K562 (cell line): ENCODE measurements around the gene DCAF8. TPM values are rescaled to one million over a fixed set of nuclear protein-coding genes. Genes with fewer than 3 reads are reported as not detected.

Experiments used
- ATAC-seq: fragments of 200-7000 bp; cut with Tn5 transposase; 3 replicates; pipeline ENCODE4 v1.9.1; 2020; ENCODE audit warnings: moderate library complexity
- BruUV-seq: library from RNA; stranded (reverse); fragments of 400-500 nt; replicated peaks from 2 replicates; lab custom pipeline; 2021; lab: Mats Ljungman, UMichigan
- CTCF ChIA-PET: fragments of 300-600 bp; formaldehyde crosslinking; extraction: SDS; loops from one replicate; lab custom pipeline; 2021; ENCODE audit warnings: low intra/inter-chr PET ratio; lab: Yijun Ruan, JAX
- POLR2A ChIA-PET: fragments of 300-600, 350-650 bp; sonication (Branson Sonifier 250); formaldehyde crosslinking; extraction: SDS; loops from one replicate; lab custom pipeline; 2021; ENCODE audit warnings: antibody characterized with exemption, inconsistent platforms; lab: Yijun Ruan, JAX
- DNase-seq, 4 experiments: peaks; one replicate each; pipeline versions ENCODE4 v3.0.0 to v3.0.0-alpha.2; 2011 to 2018; ENCODE audit warnings: low spot score in 3 of 4, mixed read lengths in 3 of 4; ENCODE audit errors: extremely low read depth in 1 of 4
- FAIRE-seq: peaks from 2 replicates; lab custom pipeline; 2011; peaks lifted over from hg19 to GRCh38; lab: Jason Lieb, UNC
- H2AFZ ChIP-seq: 2 replicates; pipeline ENCODE4 v1.6.0; 2011; ENCODE audit warnings: low read depth, low read length, control low read depth, inconsistent platforms
- H3K27ac ChIP-seq: fragments of 200-600 bp; 3 replicates; pipeline ENCODE4 v1.8.0; 2011; ENCODE audit warnings: low read depth, mild to moderate bottlenecking, control low read depth, inconsistent platforms, low read length, moderate library complexity, mixed read lengths; ENCODE audit errors: extremely low read depth
- H3K27me3 ChIP-seq, 2 experiments: fragments of 300-600 bp in 1 of 2; 2 replicates in 1 of 2; 3 replicates in 1 of 2; pipeline versions ENCODE4 v1.6.0 to v1.8.0; 2011; ENCODE audit warnings: inconsistent platforms in 2 of 2, low read length in 2 of 2, mild to moderate bottlenecking in 1 of 2, mixed read lengths in 1 of 2, moderate library complexity in 1 of 2; ENCODE audit not compliant: control insufficient read depth in 2 of 2, insufficient read depth in 2 of 2
- H3K36me3 ChIP-seq: fragments of 300-600 bp; 3 replicates; pipeline ENCODE4 v1.8.0; 2011; ENCODE audit warnings: mild to moderate bottlenecking, low read length, inconsistent platforms; ENCODE audit not compliant: control insufficient read depth, insufficient read depth
- H3K4me1 ChIP-seq, 2 experiments: fragments of 200-600 bp in 1 of 2; replicated peaks in 1 of 2; 2 replicates in 1 of 2; 3 replicates in 1 of 2; pipeline versions ENCODE4 v1.5.1 to v1.8.0; 2011; ENCODE audit warnings: inconsistent platforms in 2 of 2, low read length in 2 of 2, mild to moderate bottlenecking in 1 of 2, mixed read lengths in 1 of 2, moderate library complexity in 1 of 2; ENCODE audit not compliant: control insufficient read depth in 2 of 2, insufficient read depth in 2 of 2
- H3K4me2 ChIP-seq: 2 replicates; pipeline ENCODE4 v1.6.1; 2011; ENCODE audit warnings: low read length, control low read depth, inconsistent platforms, mixed read lengths; ENCODE audit not compliant: insufficient read depth
- H3K4me3 ChIP-seq: fragments of 200-600 bp; sonication (generic), shearing (Covaris generic); 2 replicates; pipeline ENCODE4 v1.5.1; 2016; ENCODE audit warnings: control low read depth, inconsistent platforms
- H3K79me2 ChIP-seq: fragments of 200-600 bp; 3 replicates; pipeline ENCODE4 v1.8.0; 2011; ENCODE audit warnings: low read length, inconsistent platforms; ENCODE audit not compliant: control insufficient read depth, insufficient read depth
- H3K9ac ChIP-seq, 2 experiments: 2 replicates each; pipeline versions ENCODE4 v1.6.0 to v1.6.1; 2011; ENCODE audit warnings: low read depth in 2 of 2, low read length in 2 of 2, control low read depth in 1 of 2, inconsistent platforms in 1 of 2, mild to moderate bottlenecking in 1 of 2, mixed read lengths in 1 of 2; ENCODE audit not compliant: insufficient read depth in 1 of 2
- H3K9me1 ChIP-seq: one replicate; pipeline ENCODE4 v1.6.0; 2011; ENCODE audit warnings: inconsistent platforms, mild to moderate bottlenecking, low read length, moderate library complexity; ENCODE audit not compliant: control insufficient read depth, insufficient read depth
- H3K9me3 ChIP-seq: replicated peaks from 2 replicates; pipeline ENCODE4 v1.5.1; 2011; ENCODE audit warnings: low read depth, low read length, inconsistent platforms; ENCODE audit not compliant: control insufficient read depth, insufficient read depth
- H4K20me1 ChIP-seq: replicated peaks from 2 replicates; pipeline ENCODE4 v1.6.1; 2011; ENCODE audit warnings: low read length, inconsistent platforms, mixed read lengths; ENCODE audit not compliant: control insufficient read depth, insufficient read depth
- CHD4 ChIP-seq: fragments of 200-600 bp; sonication (generic); IDR thresholded peaks from 3 replicates; pipeline ENCODE4 v1.6.1; 2012; ENCODE audit warnings: low read depth, mild to moderate bottlenecking, mixed read lengths, low read length, inconsistent platforms; ENCODE audit not compliant: insufficient read depth, insufficient replicate concordance, poor library complexity, severe bottlenecking
- DIDO1 ChIP-seq: fragments of 450-650 bp; IDR thresholded peaks from 2 replicates; pipeline ENCODE4 v1.6.1; 2016; ENCODE audit warnings: low read depth, missing biosample characterization, missing genetic modification characterization
- GTF2E2 ChIP-seq: fragments of 200-800 bp; sonication (Bioruptor generic); IDR thresholded peaks from 2 replicates; pipeline ENCODE4 v1.6.1; 2016; ENCODE audit warnings: missing genetic modification characterization, missing compliant biosample characterization
- GTF2F1 ChIP-seq: IDR thresholded peaks from 2 replicates; pipeline ENCODE4 v1.6.1; 2011; ENCODE audit warnings: low read depth, low read length, improper control_type of control experiment
- HMGN3 ChIP-seq: IDR thresholded peaks from 2 replicates; pipeline ENCODE4 v1.6.1; 2011; ENCODE audit warnings: borderline replicate concordance, low read depth, mild to moderate bottlenecking, mixed read lengths, low read length; ENCODE audit not compliant: insufficient read length; ENCODE audit errors: extremely low read depth
- IFI16 ChIP-seq: fragments of 250-450 bp; sonication (Bioruptor Pico); IDR thresholded peaks from 2 replicates; pipeline ENCODE4 v2.1.2; 2022; ENCODE audit warnings: mild to moderate bottlenecking, inconsistent platforms
- PRMT5 ChIP-seq: sonication (generic); formaldehyde crosslinking; IDR thresholded peaks from 2 replicates; pipeline ENCODE4 v1.5.0; 2020; ENCODE audit warnings: missing genetic modification reagents
- WGBS: fragments of 100-300 bp; shearing (Covaris generic); methylation state at CpG from one replicate; pipeline ENCODE4 v1.1.6; 2016; ENCODE audit warnings: low coverage, mixed read lengths; ENCODE audit not compliant: insufficient coverage; ENCODE audit errors: missing lambda C conversion rate; 5-methylcytosine and 5-hydroxymethylcytosine counted together
- in situ Hi-C: fragments of 300-500 bp; cut with MboI; formaldehyde crosslinking; loops from 4 replicates; pipeline ENCODE4 v1.15.0; 2018; ENCODE audit warnings: inconsistent platforms, mixed read lengths
- intact Hi-C: fragments of 100-400 bp; cut with micrococcal nuclease; formaldehyde crosslinking; loops from 2 replicates; pipeline ENCODE4 v1.14.2; 2022
- polyA plus RNA-seq, 8 experiments: library from polyadenylated mRNA; depleted of rRNA in 4 of 8; stranded (reverse) in 5 of 8; unstranded in 3 of 8; fragments of >200 nt; fragmentation: Nextera tagmentation in 2 of 8; fragmentation: Illumina TruSeq in 1 of 8; extraction: Ambion mirVana in 2 of 8; extraction: Trizol in 1 of 8; gene quantifications; 2 replicates each; pipeline versions ENCODE4 v1.2.1 to v1.2.3, GENCODE V29; 2011 to 2014; ENCODE audit warnings: inconsistent platforms in 1 of 8, missing spikeins in 1 of 8
- total RNA-seq, 7 experiments: library from RNA; depleted of rRNA in 6 of 7; stranded (reverse); fragments of >200 nt in 6 of 7; fragmentation: Illumina TruSeq in 2 of 7; extraction: Trizol in 2 of 7; gene quantifications; 2 replicates each; pipeline versions ENCODE4 v1.2.1 to v1.2.3, GENCODE V29; 2011 to 2021; ENCODE audit warnings: low replicate concordance in 1 of 7
- TF ChIP-seq, protein P1 (sequence below): fragments of 200-800 bp; sonication (Bioruptor generic); IDR thresholded peaks from 2 replicates; pipeline ENCODE4 v1.6.1; 2016; ENCODE audit warnings: missing genetic modification characterization, missing compliant biosample characterization
- TF ChIP-seq, protein P2 (sequence below): fragments of 250-450 bp; sonication (Bioruptor Pico); IDR thresholded peaks from 2 replicates; pipeline ENCODE4 v1.5.0; 2021
- TF ChIP-seq, protein P3 (sequence below): sonication (generic); formaldehyde crosslinking; IDR thresholded peaks from 2 replicates; pipeline ENCODE4 v1.8.0; 2023; ENCODE audit warnings: missing genetic modification reagents, mild to moderate bottlenecking, borderline replicate concordance

Gene DCAF8
- total and polyA plus RNA-seq, 9 of the 15 experiments (the other 6 are each of a cell fraction or from before 2014, with no cell fraction given) = 11.6 to 149 (median 81.3) TPM

DNA sequence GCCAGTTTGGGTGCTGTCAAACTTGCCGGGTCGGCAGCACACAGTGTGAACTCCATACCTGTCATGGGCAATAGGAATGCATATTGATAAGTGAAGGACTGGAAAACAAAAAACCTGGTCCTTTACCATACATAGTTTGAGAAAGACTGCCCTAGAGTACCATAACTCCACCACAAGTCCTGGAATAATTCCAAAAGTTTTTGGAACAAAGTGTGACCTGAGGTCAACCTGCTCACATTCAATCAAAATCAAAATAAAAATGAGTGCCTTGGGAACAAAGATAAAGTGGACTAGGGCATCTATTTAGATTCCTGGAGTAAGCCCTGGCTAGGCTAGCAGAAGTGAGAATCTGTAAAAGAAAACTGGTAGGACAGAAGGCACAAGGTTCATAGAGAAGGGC, 15.0 kb upstream of the DCAF8 start:
- FAIRE-seq (no peak), ATAC-seq (no peak), DNase-seq (no peak)
- H3K79me2 ChIP-seq = no peaks in the 10 kb centered on the region
- no peak overlapping the region for H3K4me2 ChIP-seq
- H3K27ac ChIP-seq = no peak overlapping the region
- no peaks in the 10 kb centered on the region for H3K27me3 ChIP-seq
- no peak overlapping the region for H2AFZ ChIP-seq
- no TSS peak for BruUV-seq
- WGBS = 89% methylated on average over 2 of the region's 2 CpGs
- intact Hi-C loops = no loop called here
- peaks cover 55% of the 10 kb centered on the region for H3K36me3 ChIP-seq
- H3K4me3 ChIP-seq = no peak overlapping the region
- POLR2A ChIA-PET = interaction anchor here (1.1 to 2.5 kb wide), 3 partner anchors 8 to 15 kb away, joined by 4 to 9 read pairs (median 9); partner anchors contain the start of genes DCAF8 and PEX19
- CTCF ChIA-PET = no interaction called here
- H4K20me1 ChIP-seq = no peaks in the 10 kb centered on the region
- no peaks in the 10 kb centered on the region for H3K9me1 ChIP-seq
- no peaks in the 10 kb centered on the region for H3K4me1 ChIP-seq
- H3K9me3 ChIP-seq = no peaks in the 10 kb centered on the region
- in situ Hi-C loops = no loop called here
- H3K9ac ChIP-seq = no peak overlapping the region
- TF ChIP-seq CHD4 (no peak), PRMT5 (CRISPR knock-in tag) (no peak), HMGN3 (no peak), IFI16 (CRISPR knock-in tag) (no peak), DIDO1 (tag) (no peak), GTF2F1 (no peak), GTF2E2 (no peak)
- TF ChIP-seq, protein P1, sequence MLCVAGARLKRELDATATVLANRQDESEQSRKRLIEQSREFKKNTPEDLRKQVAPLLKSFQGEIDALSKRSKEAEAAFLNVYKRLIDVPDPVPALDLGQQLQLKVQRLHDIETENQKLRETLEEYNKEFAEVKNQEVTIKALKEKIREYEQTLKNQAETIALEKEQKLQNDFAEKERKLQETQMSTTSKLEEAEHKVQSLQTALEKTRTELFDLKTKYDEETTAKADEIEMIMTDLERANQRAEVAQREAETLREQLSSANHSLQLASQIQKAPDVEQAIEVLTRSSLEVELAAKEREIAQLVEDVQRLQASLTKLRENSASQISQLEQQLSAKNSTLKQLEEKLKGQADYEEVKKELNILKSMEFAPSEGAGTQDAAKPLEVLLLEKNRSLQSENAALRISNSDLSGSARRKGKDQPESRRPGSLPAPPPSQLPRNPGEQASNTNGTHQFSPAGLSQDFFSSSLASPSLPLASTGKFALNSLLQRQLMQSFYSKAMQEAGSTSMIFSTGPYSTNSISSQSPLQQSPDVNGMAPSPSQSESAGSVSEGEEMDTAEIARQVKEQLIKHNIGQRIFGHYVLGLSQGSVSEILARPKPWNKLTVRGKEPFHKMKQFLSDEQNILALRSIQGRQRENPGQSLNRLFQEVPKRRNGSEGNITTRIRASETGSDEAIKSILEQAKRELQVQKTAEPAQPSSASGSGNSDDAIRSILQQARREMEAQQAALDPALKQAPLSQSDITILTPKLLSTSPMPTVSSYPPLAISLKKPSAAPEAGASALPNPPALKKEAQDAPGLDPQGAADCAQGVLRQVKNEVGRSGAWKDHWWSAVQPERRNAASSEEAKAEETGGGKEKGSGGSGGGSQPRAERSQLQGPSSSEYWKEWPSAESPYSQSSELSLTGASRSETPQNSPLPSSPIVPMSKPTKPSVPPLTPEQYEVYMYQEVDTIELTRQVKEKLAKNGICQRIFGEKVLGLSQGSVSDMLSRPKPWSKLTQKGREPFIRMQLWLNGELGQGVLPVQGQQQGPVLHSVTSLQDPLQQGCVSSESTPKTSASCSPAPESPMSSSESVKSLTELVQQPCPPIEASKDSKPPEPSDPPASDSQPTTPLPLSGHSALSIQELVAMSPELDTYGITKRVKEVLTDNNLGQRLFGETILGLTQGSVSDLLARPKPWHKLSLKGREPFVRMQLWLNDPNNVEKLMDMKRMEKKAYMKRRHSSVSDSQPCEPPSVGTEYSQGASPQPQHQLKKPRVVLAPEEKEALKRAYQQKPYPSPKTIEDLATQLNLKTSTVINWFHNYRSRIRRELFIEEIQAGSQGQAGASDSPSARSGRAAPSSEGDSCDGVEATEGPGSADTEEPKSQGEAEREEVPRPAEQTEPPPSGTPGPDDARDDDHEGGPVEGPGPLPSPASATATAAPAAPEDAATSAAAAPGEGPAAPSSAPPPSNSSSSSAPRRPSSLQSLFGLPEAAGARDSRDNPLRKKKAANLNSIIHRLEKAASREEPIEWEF (CRISPR knock-in tag) = no peak
- TF ChIP-seq, protein P2, sequence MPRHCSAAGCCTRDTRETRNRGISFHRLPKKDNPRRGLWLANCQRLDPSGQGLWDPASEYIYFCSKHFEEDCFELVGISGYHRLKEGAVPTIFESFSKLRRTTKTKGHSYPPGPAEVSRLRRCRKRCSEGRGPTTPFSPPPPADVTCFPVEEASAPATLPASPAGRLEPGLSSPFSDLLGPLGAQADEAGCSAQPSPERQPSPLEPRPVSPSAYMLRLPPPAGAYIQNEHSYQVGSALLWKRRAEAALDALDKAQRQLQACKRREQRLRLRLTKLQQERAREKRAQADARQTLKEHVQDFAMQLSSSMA (CRISPR knock-in tag) = no peak
- TF ChIP-seq, protein P3, sequence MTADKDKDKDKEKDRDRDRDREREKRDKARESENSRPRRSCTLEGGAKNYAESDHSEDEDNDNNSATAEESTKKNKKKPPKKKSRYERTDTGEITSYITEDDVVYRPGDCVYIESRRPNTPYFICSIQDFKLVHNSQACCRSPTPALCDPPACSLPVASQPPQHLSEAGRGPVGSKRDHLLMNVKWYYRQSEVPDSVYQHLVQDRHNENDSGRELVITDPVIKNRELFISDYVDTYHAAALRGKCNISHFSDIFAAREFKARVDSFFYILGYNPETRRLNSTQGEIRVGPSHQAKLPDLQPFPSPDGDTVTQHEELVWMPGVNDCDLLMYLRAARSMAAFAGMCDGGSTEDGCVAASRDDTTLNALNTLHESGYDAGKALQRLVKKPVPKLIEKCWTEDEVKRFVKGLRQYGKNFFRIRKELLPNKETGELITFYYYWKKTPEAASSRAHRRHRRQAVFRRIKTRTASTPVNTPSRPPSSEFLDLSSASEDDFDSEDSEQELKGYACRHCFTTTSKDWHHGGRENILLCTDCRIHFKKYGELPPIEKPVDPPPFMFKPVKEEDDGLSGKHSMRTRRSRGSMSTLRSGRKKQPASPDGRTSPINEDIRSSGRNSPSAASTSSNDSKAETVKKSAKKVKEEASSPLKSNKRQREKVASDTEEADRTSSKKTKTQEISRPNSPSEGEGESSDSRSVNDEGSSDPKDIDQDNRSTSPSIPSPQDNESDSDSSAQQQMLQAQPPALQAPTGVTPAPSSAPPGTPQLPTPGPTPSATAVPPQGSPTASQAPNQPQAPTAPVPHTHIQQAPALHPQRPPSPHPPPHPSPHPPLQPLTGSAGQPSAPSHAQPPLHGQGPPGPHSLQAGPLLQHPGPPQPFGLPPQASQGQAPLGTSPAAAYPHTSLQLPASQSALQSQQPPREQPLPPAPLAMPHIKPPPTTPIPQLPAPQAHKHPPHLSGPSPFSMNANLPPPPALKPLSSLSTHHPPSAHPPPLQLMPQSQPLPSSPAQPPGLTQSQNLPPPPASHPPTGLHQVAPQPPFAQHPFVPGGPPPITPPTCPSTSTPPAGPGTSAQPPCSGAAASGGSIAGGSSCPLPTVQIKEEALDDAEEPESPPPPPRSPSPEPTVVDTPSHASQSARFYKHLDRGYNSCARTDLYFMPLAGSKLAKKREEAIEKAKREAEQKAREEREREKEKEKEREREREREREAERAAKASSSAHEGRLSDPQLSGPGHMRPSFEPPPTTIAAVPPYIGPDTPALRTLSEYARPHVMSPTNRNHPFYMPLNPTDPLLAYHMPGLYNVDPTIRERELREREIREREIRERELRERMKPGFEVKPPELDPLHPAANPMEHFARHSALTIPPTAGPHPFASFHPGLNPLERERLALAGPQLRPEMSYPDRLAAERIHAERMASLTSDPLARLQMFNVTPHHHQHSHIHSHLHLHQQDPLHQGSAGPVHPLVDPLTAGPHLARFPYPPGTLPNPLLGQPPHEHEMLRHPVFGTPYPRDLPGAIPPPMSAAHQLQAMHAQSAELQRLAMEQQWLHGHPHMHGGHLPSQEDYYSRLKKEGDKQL = no peak
